Mesothelial cell of epicardium (in vitro differentiated cells): ENCODE data around the gene GMPR2. TPM values are rescaled to one million over a fixed set of nuclear protein-coding genes. Genes with fewer than 3 reads are reported as not detected.

Experiments
- DNase-seq, 2 experiments: peaks; one replicate each; pipeline ENCODE4 v3.0.0; 2021; ENCODE audit warnings: low spot score in 2 of 2; ENCODE audit not compliant: unreplicated experiment in 2 of 2
- H3K27ac Mint-ChIP-seq: 2 replicates; pipeline ENCODE4 v1.8.0; 2021; ENCODE audit warnings: mixed read lengths
- H3K27me3 Mint-ChIP-seq: 2 replicates; pipeline ENCODE4 v1.8.0; 2021; ENCODE audit warnings: low read depth, mixed read lengths
- H3K36me3 Mint-ChIP-seq: 2 replicates; pipeline ENCODE4 v1.8.0; 2021; ENCODE audit warnings: mixed read lengths
- H3K4me1 Mint-ChIP-seq: 2 replicates; pipeline ENCODE4 v1.8.0; 2021; ENCODE audit warnings: mixed read lengths
- H3K4me3 Mint-ChIP-seq: 2 replicates; pipeline ENCODE4 v1.8.0; 2021; ENCODE audit warnings: mild to moderate bottlenecking, moderate library complexity, mixed read lengths
- H3K9me3 Mint-ChIP-seq: 2 replicates; pipeline ENCODE4 v1.8.0; 2021; ENCODE audit warnings: mixed read lengths
- total RNA-seq: library from RNA; stranded (reverse); gene quantifications from 3 replicates; pipeline ENCODE4 v1.2.1, GENCODE V29; 2021
- TF ChIP-seq, protein P1 (sequence below): fragments of 200-600 bp; sonication (generic); IDR thresholded peaks from one replicate; pipeline ENCODE4 v1.5.0; 2021; ENCODE audit warnings: antibody characterized with exemption; ENCODE audit not compliant: unreplicated experiment

Gene GMPR2
- total RNA-seq, 1 donor from 2014 or later, result 72.5 TPM

DNA sequence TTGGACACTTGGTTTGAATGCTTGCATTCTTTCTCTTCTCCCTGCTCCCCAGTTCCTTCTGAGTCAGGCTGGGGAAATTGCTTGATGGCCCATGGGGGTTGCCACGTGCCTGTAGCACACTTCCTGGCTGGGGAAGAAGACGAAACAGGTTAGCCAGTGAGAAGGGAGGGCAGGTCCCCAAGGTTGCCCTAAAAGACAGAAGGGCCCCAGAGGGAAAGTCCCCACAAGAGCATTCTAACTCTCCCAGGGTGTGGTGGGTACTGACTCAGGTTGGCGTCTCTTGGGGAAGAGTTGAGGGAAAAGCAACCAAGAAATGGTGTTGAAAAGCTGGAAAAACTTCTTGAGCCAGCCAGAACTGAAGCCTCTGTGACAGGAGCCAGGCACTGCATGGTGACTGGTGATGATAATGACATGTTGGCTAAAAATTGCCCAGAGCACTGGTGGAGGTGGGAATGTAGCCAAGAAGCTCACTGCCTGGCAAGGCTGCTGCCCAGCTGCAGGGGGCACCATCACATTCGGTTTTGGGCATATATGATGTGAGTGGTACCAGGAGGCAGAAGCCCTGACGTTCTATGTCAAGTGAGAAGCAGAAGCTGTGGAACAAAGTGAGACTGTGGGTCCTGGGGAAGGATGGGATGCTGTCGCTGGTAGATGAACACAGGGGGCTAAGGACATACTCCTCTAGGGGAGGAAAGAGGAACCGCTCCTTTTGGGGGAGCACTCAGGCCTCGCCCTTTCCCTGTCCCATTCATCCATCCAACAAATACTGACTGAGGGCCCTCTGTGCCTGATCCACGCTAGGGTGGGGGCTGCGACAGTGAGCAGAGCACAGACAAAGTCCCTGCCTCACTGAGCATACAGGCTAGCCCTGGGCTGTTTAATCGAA, 46.8 kb downstream of the GMPR2 start:
- no peak overlapping the region for H3K4me3 Mint-ChIP-seq
- no peak overlapping the region for H3K27ac Mint-ChIP-seq
- H3K4me1 Mint-ChIP-seq, result peaks cover 12% of the 10 kb centered on the region
- no peaks in the 10 kb centered on the region for H3K36me3 Mint-ChIP-seq
- no peaks in the 10 kb centered on the region for H3K9me3 Mint-ChIP-seq
- no peak for DNase-seq
- TF ChIP-seq, protein P1, sequence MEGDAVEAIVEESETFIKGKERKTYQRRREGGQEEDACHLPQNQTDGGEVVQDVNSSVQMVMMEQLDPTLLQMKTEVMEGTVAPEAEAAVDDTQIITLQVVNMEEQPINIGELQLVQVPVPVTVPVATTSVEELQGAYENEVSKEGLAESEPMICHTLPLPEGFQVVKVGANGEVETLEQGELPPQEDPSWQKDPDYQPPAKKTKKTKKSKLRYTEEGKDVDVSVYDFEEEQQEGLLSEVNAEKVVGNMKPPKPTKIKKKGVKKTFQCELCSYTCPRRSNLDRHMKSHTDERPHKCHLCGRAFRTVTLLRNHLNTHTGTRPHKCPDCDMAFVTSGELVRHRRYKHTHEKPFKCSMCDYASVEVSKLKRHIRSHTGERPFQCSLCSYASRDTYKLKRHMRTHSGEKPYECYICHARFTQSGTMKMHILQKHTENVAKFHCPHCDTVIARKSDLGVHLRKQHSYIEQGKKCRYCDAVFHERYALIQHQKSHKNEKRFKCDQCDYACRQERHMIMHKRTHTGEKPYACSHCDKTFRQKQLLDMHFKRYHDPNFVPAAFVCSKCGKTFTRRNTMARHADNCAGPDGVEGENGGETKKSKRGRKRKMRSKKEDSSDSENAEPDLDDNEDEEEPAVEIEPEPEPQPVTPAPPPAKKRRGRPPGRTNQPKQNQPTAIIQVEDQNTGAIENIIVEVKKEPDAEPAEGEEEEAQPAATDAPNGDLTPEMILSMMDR, result no peak
- H3K27me3 Mint-ChIP-seq, result no peaks in the 10 kb centered on the region

DNA sequence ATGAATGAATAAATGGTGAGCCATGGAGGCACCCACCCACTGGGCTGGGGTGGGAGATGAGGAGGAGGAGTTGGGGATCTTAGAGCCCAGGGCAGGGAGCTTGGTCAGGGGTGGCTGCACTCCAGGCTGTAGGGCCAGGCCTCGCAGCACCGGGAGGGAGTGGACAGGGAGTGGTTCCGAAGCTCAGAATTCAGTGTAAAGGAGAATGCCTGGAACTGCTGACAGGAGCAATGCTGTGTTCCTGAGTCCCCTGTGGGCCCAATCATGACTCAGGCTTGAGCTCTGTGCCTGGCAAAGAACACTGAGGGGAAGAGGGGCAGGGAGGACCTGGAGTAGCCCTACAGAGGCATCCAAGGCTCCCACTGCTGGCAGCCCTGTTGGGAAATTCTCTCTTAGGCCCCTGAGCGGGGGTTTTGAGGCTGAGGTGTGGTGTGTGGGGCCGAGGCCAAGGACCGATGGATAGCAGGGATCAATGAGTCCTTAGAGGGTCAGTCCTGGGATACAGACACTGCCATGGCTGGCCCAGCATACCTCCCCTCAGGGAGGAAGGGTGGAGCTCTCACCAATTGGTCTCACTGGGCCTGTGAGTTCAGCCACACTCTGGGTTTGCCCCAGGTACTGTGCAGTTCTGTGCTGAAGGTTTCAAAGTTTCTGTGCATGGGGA, 48.2 kb downstream of the GMPR2 start:
- H3K4me3 Mint-ChIP-seq, result no peak overlapping the region
- no peaks in the 10 kb centered on the region for H3K27me3 Mint-ChIP-seq
- no peak overlapping the region for H3K27ac Mint-ChIP-seq
- TF ChIP-seq, protein P1, result no peak
- no peaks in the 10 kb centered on the region for H3K36me3 Mint-ChIP-seq
- H3K4me1 Mint-ChIP-seq, result peaks cover 22% of the 10 kb centered on the region
- H3K9me3 Mint-ChIP-seq, result no peaks in the 10 kb centered on the region
- no peak for DNase-seq

DNA sequence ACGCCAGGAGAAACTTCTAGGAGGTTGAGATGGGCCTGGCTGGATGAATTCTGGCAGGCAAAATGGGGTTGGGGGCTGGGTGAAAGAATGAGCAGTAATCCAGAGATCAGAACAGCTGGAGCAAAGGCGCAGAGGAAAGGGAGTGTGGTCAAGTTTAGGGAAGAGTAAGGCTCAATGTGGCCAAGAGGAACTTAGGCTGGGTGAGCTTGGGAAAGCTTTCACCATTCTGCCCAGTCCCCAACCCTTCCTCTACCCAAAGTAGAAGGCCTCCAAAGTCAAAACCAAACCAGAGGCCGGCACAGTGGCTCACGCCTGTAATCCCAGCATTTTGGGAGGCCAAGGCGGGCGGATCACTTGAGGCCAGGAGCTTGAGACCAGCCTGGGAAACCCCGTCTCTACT, 48.9 kb downstream of the GMPR2 start:
- no peak for DNase-seq
- Mint-ChIP-seq H3K4me3 (no peak overlapping the region), H3K36me3 (no peaks in the 10 kb centered on the region), H3K27me3 (no peaks in the 10 kb centered on the region), H3K27ac (no peak overlapping the region), H3K4me1 (peaks cover 26% of the 10 kb centered on the region), H3K9me3 (no peaks in the 10 kb centered on the region)
- TF ChIP-seq, protein P1, result no peak

DNA sequence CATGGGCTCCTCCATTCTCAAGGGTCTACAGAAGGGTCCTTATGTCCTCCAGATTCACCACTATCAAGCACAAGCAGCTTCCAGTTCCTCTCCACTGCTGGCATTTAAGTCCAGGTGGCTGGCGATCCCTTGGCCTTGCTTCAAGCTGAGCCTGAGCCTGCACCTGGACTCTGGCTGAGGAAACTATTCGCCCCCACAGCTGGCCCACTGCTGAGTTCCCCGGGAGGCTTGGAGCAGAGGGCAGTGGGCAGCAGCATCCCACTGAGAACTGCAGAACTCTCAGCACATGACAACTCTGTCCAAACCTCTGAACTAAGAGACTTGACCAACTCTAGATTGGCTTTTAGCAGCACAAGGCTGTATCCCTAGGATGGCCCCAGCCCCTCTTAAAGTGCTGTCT, 50.0 kb downstream of the GMPR2 start:
- H3K4me1 Mint-ChIP-seq, result peaks cover 26% of the 10 kb centered on the region
- no peak overlapping the region for H3K27ac Mint-ChIP-seq
- no peak overlapping the region for H3K4me3 Mint-ChIP-seq
- H3K36me3 Mint-ChIP-seq, result no peaks in the 10 kb centered on the region
- DNase-seq, result no peak
- H3K9me3 Mint-ChIP-seq, result no peaks in the 10 kb centered on the region
- no peaks in the 10 kb centered on the region for H3K27me3 Mint-ChIP-seq
- TF ChIP-seq, protein P1, result no peak

DNA sequence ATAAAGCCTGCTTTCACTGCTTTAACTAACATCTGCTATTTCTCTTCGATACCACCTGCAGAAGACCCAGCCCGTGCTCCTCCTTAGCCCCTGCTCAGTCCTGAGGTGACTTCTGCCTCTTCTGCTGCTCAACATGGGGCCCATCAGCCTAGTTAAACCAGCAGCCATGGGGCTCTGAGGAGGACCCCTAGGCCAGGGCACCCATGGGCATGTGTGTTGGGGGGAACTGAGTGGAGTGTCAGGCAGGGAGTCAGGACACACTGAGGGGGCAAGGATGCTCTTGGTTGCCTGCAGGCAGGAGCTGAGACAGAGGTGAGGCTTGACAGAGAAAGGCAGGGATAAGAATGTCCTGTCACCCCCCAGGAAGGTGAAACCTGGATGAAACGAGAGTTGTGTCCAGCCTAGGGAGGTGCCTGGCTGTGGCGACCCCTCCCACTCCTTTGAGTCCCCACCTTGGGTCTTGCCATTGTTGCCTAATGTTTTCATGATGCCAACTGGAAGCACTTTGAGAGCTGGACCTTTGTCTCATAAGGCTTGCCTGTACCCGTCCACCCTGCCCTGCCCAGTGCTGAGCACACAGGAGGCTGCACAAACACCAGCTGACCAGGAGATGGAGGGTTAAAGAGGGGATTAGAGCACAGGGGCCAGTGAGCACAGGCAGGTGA, 51.2 kb downstream of the GMPR2 start:
- Mint-ChIP-seq H3K4me3 (no peak overlapping the region), H3K27ac (peak overlapping the region; percentile 55)
- DNase-seq, result no peak

More for the DNA sequence above, 51.2 kb downstream of the GMPR2 start:
- Mint-ChIP-seq H3K9me3 (no peaks in the 10 kb centered on the region), H3K36me3 (no peaks in the 10 kb centered on the region), H3K4me1 (peaks cover 26% of the 10 kb centered on the region), H3K27me3 (no peaks in the 10 kb centered on the region)
- TF ChIP-seq, protein P1, result no peak
